HepG2 (cell line): Measurements from ENCODE around the gene SDK2. TPM values are rescaled to one million over a fixed set of nuclear protein-coding genes. Genes with fewer than 3 reads are reported as not detected.

Experiments used
- ATAC-seq: fragments of 200-7000 bp; cut with Tn5 transposase; 3 replicates; pipeline ENCODE4 v1.9.1; 2020; ENCODE audit warnings: mild to moderate bottlenecking, moderate library complexity
- BruUV-seq: library from RNA; stranded (reverse); fragments of 400-500 nt; replicated peaks from 2 replicates; lab custom pipeline; 2021; lab: Mats Ljungman, UMichigan
- CTCF ChIA-PET: fragments of 300-600 bp; formaldehyde crosslinking; extraction: SDS; loops from one replicate; lab custom pipeline; 2021; ENCODE audit warnings: low total read pairs, inconsistent platforms, low intra/inter-chr PET ratio; lab: Yijun Ruan, JAX
- POLR2A ChIA-PET: fragments of 350-600 bp; sonication (Branson Sonifier 250); formaldehyde crosslinking; loops from one replicate; lab custom pipeline; 2020; ENCODE audit warnings: antibody characterized with exemption, inconsistent platforms; lab: Yijun Ruan, JAX
- DNase-seq: peaks from one replicate; pipeline ENCODE4 v3.0.0-alpha.2; 2015; ENCODE audit warnings: low spot score
- FAIRE-seq: peaks from 3 replicates; lab custom pipeline; 2011; peaks lifted over from hg19 to GRCh38; lab: Jason Lieb, UNC
- H2AFZ ChIP-seq: one replicate; pipeline ENCODE4 v1.6.1; 2011; ENCODE audit warnings: low read length, inconsistent platforms
- H3K27ac ChIP-seq: fragments of 300-600 bp; 3 replicates; pipeline ENCODE4 v1.8.0; 2011; ENCODE audit warnings: mixed run types, mild to moderate bottlenecking, mixed read lengths, low read length, inconsistent platforms; ENCODE audit not compliant: insufficient read depth; ENCODE audit errors: extremely low read length
- H3K27me3 ChIP-seq, 2 experiments: fragments of 200-600 bp in 1 of 2; 2 replicates in 1 of 2; 3 replicates in 1 of 2; pipeline versions ENCODE4 v1.6.0 to v1.8.0; 2011; ENCODE audit warnings: low read length in 2 of 2, mild to moderate bottlenecking in 2 of 2, moderate library complexity in 2 of 2, inconsistent platforms in 1 of 2; ENCODE audit not compliant: insufficient read depth in 2 of 2, control insufficient read depth in 1 of 2
- H3K36me3 ChIP-seq, 2 experiments: fragments of 200-600 bp in 1 of 2; replicated peaks in 1 of 2; 2 replicates in 1 of 2; 3 replicates in 1 of 2; pipeline versions ENCODE4 v1.5.1 to v1.8.0; 2011; ENCODE audit warnings: low read length in 2 of 2, inconsistent platforms in 1 of 2; ENCODE audit not compliant: insufficient read depth in 2 of 2, control insufficient read depth in 1 of 2
- H3K4me1 ChIP-seq: 2 replicates; pipeline ENCODE4 v1.5.1; 2012; ENCODE audit warnings: low read length, inconsistent platforms; ENCODE audit not compliant: insufficient read depth
- H3K4me2 ChIP-seq: 2 replicates; pipeline ENCODE4 v1.6.0; 2011; ENCODE audit warnings: low read depth, low read length, inconsistent platforms
- H3K4me3 ChIP-seq, 3 experiments: fragments of 200-600 bp in 1 of 3; sonication (generic), shearing (Covaris generic) in 1 of 3; replicated peaks in 1 of 3; 2 replicates each; pipeline ENCODE4 v1.5.1; 2011 to 2016; ENCODE audit warnings: low read length in 3 of 3, inconsistent platforms in 2 of 3, low read depth in 2 of 3, mild to moderate bottlenecking in 2 of 3, control low read depth in 1 of 3, mixed read lengths in 1 of 3; ENCODE audit not compliant: insufficient read depth in 1 of 3
- H3K79me2 ChIP-seq: one replicate; pipeline ENCODE4 v1.6.1; 2011; ENCODE audit warnings: low read length, inconsistent platforms; ENCODE audit not compliant: insufficient read depth
- H3K9ac ChIP-seq: 2 replicates; pipeline ENCODE4 v1.6.0; 2011; ENCODE audit warnings: mild to moderate bottlenecking, low read depth, low read length, inconsistent platforms; ENCODE audit not compliant: insufficient read depth
- H3K9me3 ChIP-seq: 2 replicates; pipeline ENCODE4 v1.5.1; 2012; ENCODE audit warnings: mild to moderate bottlenecking, low read length
- H4K20me1 ChIP-seq: 2 replicates; pipeline ENCODE4 v1.6.0; 2011; ENCODE audit warnings: inconsistent platforms, mild to moderate bottlenecking, low read length, moderate library complexity; ENCODE audit not compliant: insufficient read depth
- CERS6 ChIP-seq: sonication (generic); formaldehyde crosslinking; IDR thresholded peaks from 2 replicates; pipeline ENCODE4 v1.5.0; 2020; ENCODE audit warnings: missing genetic modification reagents
- ERF ChIP-seq: IDR thresholded peaks from 2 replicates; pipeline ENCODE4 v1.6.1; 2018; ENCODE audit warnings: missing biosample characterization, missing genetic modification reagents
- PRPF4 ChIP-seq: fragments of 200-400 bp; formaldehyde crosslinking; IDR thresholded peaks from 2 replicates; pipeline ENCODE4 v1.6.1; 2016; ENCODE audit warnings: low read length, low read depth; ENCODE audit not compliant: poor library complexity, severe bottlenecking
- RBM22 ChIP-seq: fragments of 200-400 bp; formaldehyde crosslinking; optimal IDR thresholded peaks from 2 replicates; pipeline ENCODE3; 2017; ENCODE audit warnings: mild to moderate bottlenecking, low read length, moderate library complexity
- RFX5 ChIP-seq: IDR thresholded peaks from 2 replicates; pipeline ENCODE4 v1.6.1; 2011; ENCODE audit warnings: low read depth, low read length, improper control_type of control experiment
- RORA ChIP-seq: sonication (generic); formaldehyde crosslinking; IDR thresholded peaks from 2 replicates; pipeline ENCODE4 v1.5.0; 2020; ENCODE audit warnings: mild to moderate bottlenecking, missing genetic modification reagents, moderate library complexity
- SIN3B ChIP-seq: fragments of 150-350 bp; IDR thresholded peaks from 2 replicates; pipeline ENCODE4 v1.6.1; 2014; ENCODE audit warnings: low read length
- SP140L ChIP-seq: sonication (generic); formaldehyde crosslinking; IDR thresholded peaks from 2 replicates; pipeline ENCODE4 v1.4.0; 2020; ENCODE audit warnings: missing genetic modification reagents, borderline replicate concordance
- ZFP91 ChIP-seq: sonication (generic); formaldehyde crosslinking; IDR thresholded peaks from 2 replicates; pipeline ENCODE4 v1.9.0; 2022; ENCODE audit warnings: missing genetic modification reagents, mild to moderate bottlenecking, borderline replicate concordance
- ZNF570 ChIP-seq: sonication (generic); formaldehyde crosslinking; IDR thresholded peaks from 2 replicates; pipeline ENCODE4 v1.4.0; 2020; ENCODE audit warnings: mild to moderate bottlenecking, missing genetic modification reagents, borderline replicate concordance
- ZNF660 ChIP-seq: sonication (generic); formaldehyde crosslinking; IDR thresholded peaks from 2 replicates; pipeline ENCODE4 v1.5.1; 2020; ENCODE audit warnings: mild to moderate bottlenecking, low read depth, missing genetic modification reagents, borderline replicate concordance
- WGBS: methylation state at CpG from one replicate; pipeline ENCODE4 v1.1.6; 2017; ENCODE audit warnings: low lambda C conversion rate; 5-methylcytosine and 5-hydroxymethylcytosine counted together
- in situ Hi-C: cut with HindIII; loops from 2 replicates; pipeline ENCODE4 v1.10.0; 2017; ENCODE audit warnings: low pct_unique_long_range_greater_than_20kb; ENCODE audit not compliant: extremely low pct_ligation_motif_present
- intact Hi-C: fragments of 100-400 bp; cut with micrococcal nuclease; formaldehyde crosslinking; loops from one replicate; pipeline ENCODE4 v1.10.0; 2022; ENCODE audit not compliant: unreplicated experiment
- polyA plus RNA-seq, 8 experiments: library from polyadenylated mRNA; depleted of rRNA in 3 of 8; stranded (reverse) in 7 of 8; unstranded in 1 of 8; fragments of >200 nt; fragmentation: Illumina TruSeq in 4 of 8; extraction: Trizol in 4 of 8; gene quantifications; 2 replicates each; pipeline versions ENCODE4 v1.2.1 to v1.2.3, GENCODE V29; 2011 to 2016; ENCODE audit warnings: low read depth in 4 of 8, missing spikeins in 1 of 8, mixed read lengths in 1 of 8; ENCODE audit not compliant: insufficient read depth in 1 of 8
- total RNA-seq, 5 experiments: library from RNA; depleted of rRNA; stranded (reverse); fragments of >200 nt; fragmentation: Illumina TruSeq; extraction: Trizol; gene quantifications; 2 replicates each; pipeline ENCODE4 v1.2.3, GENCODE V29; 2016; ENCODE audit warnings: low read depth in 1 of 5
- TF ChIP-seq, protein P1 (sequence below): sonication (generic); formaldehyde crosslinking; IDR thresholded peaks from 2 replicates; pipeline ENCODE4 v1.4.0; 2020; ENCODE audit warnings: missing genetic modification reagents, borderline replicate concordance

SDK2 gene
- total and polyA plus RNA-seq, 2 of the 13 experiments (the other 11 are each of a cell fraction or from before 2014, with no cell fraction given), result not detected

DNA sequence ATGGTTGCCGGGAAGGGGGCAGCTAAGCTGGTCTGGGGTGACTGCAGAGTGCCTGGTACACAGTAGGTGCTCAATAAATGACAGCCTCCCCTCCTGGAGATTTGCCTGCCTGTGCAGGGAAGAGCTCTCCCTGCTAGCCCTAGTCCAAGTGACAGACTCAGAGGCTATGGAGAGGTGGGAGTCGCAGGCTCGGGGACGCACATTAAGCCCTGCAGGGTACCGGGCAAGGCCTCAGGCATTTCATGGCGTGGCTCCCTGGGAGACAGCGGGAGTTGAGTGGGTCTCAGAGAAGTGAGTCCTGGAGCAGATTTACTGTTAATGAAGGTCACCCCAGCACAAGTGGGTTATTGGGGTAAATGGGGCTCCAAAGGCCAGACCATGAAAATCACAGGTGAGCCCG is 200.2 kb downstream of the SDK2 start:
- no peak overlapping the region for H3K27ac ChIP-seq
- peaks cover 11 to 56% of the 10 kb centered on the region in 2 experiments; a peak in 4 of 5 replicates for H3K27me3 ChIP-seq
- TF ChIP-seq, protein P1, sequence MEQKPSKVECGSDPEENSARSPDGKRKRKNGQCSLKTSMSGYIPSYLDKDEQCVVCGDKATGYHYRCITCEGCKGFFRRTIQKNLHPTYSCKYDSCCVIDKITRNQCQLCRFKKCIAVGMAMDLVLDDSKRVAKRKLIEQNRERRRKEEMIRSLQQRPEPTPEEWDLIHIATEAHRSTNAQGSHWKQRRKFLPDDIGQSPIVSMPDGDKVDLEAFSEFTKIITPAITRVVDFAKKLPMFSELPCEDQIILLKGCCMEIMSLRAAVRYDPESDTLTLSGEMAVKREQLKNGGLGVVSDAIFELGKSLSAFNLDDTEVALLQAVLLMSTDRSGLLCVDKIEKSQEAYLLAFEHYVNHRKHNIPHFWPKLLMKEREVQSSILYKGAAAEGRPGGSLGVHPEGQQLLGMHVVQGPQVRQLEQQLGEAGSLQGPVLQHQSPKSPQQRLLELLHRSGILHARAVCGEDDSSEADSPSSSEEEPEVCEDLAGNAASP (CRISPR knock-in tag), result no peak
- no peak for TF ChIP-seq RBM22
- TF ChIP-seq SIN3B, result no peak
- TF ChIP-seq PRPF4, result no peak
- TF ChIP-seq ZNF660 (CRISPR knock-in tag), result no peak
- TF ChIP-seq ZNF570, result no peak
- TF ChIP-seq ERF (CRISPR knock-in tag), result no peak
- no peak for TF ChIP-seq ZFP91 (CRISPR knock-in tag)
- TF ChIP-seq CERS6, result no peak
- no peak for TF ChIP-seq RORA
- no peak for TF ChIP-seq RFX5
- no peak for TF ChIP-seq SP140L (CRISPR knock-in tag)
- DNase-seq, result no peak
- 38% methylated on average over 8 of the region's 8 CpGs for WGBS
- intact Hi-C loops (no loop called here), in situ Hi-C loops (loop anchor here (25.0 kb wide), 1 partner anchor 518 kb away; no protein-coding TSS in a partner anchor)
- H4K20me1 ChIP-seq, result no peaks in the 10 kb centered on the region
- BruUV-seq, result no TSS peak
- FAIRE-seq, result no peak
- ChIA-PET CTCF (no interaction called here), POLR2A (no interaction called here)
- H3K79me2 ChIP-seq, result no peaks in the 10 kb centered on the region
- no peaks in the 10 kb centered on the region for H3K9me3 ChIP-seq
- ATAC-seq, result no peak
- no peak overlapping the region for H3K4me3 ChIP-seq
- no peak overlapping the region for H2AFZ ChIP-seq
- no peaks in the 10 kb centered on the region for H3K36me3 ChIP-seq
- H3K4me1 ChIP-seq, result no peaks in the 10 kb centered on the region
- H3K4me2 ChIP-seq, result no peak overlapping the region
- H3K9ac ChIP-seq, result no peak overlapping the region
